OCI-LY7 (cell line): ENCODE measurements around the gene XRCC4.

Source experiments
- CTCF ChIP-seq: fragments of 200-600 bp; sonication (generic); conservative IDR thresholded peaks from 2 replicates; pipeline ENCODE4 v1.5.1; 2014; ENCODE audit warnings: mild to moderate bottlenecking, antibody characterized with exemption, low read length, moderate library complexity, mixed read lengths
- EZH2phosphoT487 ChIP-seq: fragments of 200-600 bp; sonication (generic); IDR thresholded peaks from 2 replicates; pipeline ENCODE4 v1.6.1; 2018; ENCODE audit warnings: low read depth, borderline replicate concordance, mild to moderate bottlenecking, mixed run types, antibody characterized with exemption, low read length, moderate library complexity, mixed read lengths

GRCh38 chr5:83353774-83354173 lies 276.4 kb downstream of the XRCC4 start:
- TF ChIP-seq CTCF (no peak), EZH2phosphoT487 (no peak)
